Retinal pigment epithelial cell (primary cell): ENCODE results near the gene FRMD1.

Source experiments
- DNase-seq: peaks from one replicate; pipeline ENCODE4 v3.0.0-alpha.2; 2010; ENCODE audit warnings: low read depth
- H3K4me3 ChIP-seq: 2 replicates; pipeline ENCODE4 v1.5.1; 2011; ENCODE audit warnings: mild to moderate bottlenecking, low read length, control low read depth, moderate library complexity
- TF ChIP-seq, protein P1 (sequence below): conservative IDR thresholded peaks from 2 replicates; pipeline ENCODE4 v1.5.1; 2011; ENCODE audit warnings: low read depth, low read length, control low read depth, inconsistent platforms

FRMD1 gene

GRCh38 chr6:168095171-168095691, 16.2 kb upstream of the FRMD1 start:
- TF ChIP-seq, protein P1, sequence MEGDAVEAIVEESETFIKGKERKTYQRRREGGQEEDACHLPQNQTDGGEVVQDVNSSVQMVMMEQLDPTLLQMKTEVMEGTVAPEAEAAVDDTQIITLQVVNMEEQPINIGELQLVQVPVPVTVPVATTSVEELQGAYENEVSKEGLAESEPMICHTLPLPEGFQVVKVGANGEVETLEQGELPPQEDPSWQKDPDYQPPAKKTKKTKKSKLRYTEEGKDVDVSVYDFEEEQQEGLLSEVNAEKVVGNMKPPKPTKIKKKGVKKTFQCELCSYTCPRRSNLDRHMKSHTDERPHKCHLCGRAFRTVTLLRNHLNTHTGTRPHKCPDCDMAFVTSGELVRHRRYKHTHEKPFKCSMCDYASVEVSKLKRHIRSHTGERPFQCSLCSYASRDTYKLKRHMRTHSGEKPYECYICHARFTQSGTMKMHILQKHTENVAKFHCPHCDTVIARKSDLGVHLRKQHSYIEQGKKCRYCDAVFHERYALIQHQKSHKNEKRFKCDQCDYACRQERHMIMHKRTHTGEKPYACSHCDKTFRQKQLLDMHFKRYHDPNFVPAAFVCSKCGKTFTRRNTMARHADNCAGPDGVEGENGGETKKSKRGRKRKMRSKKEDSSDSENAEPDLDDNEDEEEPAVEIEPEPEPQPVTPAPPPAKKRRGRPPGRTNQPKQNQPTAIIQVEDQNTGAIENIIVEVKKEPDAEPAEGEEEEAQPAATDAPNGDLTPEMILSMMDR = no peak
- H3K4me3 ChIP-seq = no peak overlapping the region
- no peak for DNase-seq

- H3K4me3 ChIP-seq = no peak overlapping the region
- TF ChIP-seq, protein P1 = no peak
- DNase-seq = no peak
Observed at GRCh38 chr6:168093634-168094033, 14.6 kb upstream of the FRMD1 start.

GRCh38 chr6:168093071-168093505, 14.1 kb upstream of the FRMD1 start:
- DNase-seq = no peak
- no peak overlapping the region for H3K4me3 ChIP-seq
- TF ChIP-seq, protein P1 = no peak

GRCh38 chr6:168092541-168092940, 13.5 kb upstream of the FRMD1 start:
- no peak for DNase-seq
- H3K4me3 ChIP-seq = no peak overlapping the region
- TF ChIP-seq, protein P1 = no peak

DNA sequence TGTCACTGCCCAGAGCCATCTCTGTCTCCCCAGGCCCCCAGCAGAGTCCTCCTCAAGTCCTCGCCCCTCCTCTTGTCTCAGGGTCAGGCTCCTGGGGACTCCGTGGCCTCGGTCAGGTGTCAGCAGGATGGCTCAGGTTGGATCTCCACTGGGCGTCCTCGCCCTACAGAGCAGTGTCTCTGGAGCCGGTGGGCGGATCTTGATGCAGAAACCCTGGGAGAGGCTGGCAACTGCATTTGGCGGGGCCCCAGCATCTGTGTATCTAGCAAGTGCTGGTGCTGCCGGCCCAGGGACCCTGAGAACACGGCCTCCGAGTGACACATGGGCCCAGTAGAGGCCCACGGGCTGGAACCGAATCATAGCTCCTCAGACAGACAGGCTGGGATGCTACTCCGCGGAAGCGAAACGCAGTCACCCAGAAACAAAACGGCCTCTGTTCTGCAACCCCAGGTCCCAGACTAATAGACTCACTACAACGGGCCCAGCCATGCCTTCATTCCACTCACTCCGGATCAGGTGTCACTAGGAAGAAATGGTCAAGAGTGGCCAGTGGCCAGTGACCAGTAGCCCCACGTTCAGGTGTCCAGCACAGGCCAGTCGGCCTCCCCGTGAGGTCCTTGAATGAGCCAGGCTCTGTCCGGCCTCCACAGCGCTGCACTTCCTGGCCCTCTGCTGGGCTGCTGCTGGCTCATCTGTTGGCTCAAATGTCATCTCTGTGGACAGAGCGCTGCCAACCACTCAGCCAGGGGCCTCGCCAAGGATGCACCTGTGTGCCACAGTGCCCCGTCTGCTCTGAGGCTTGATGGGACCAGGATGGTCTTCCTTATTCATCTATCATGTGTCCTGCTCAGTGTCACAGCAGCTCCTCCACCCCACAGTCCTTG, 12.6 kb upstream of the FRMD1 start:
- TF ChIP-seq, protein P1 = no peak
- no peak overlapping the region for H3K4me3 ChIP-seq
- DNase-seq = no peak

DNA sequence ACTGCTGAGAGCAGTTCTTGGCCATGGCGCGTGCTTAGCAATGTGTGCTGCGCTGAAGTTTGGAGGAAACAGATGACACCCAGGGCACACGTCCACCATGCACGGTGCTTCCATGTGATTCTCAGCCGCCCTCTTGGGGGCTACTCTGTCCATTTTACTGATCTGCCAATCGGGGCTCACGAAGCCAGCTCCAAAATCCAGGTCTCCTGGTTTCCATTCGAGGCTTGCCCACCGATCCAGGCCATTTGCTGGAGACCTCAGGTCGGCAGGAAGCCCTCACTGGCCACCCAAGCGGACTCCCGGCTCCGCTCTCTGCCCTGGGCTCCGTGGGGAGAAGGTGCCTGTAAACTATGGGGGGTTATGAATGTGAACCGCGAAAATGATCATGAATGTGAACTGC, 11.7 kb upstream of the FRMD1 start:
- TF ChIP-seq, protein P1 = no peak
- H3K4me3 ChIP-seq = no peak overlapping the region
- DNase-seq = no peak
